GM12873 (cell line): Measurements from ENCODE around the gene PPP6R2.

Source experiments
- CTCF ChIP-seq: IDR thresholded peaks from 2 replicates; pipeline ENCODE4 v1.5.1; 2012; ENCODE audit warnings: low read depth, mild to moderate bottlenecking, moderate library complexity, low read length, control low read depth; ENCODE audit not compliant: insufficient read depth; ENCODE audit errors: missing control alignments

PPP6R2 gene

GRCh38 chr22:50317674-50318073 lies 25.5 kb upstream of the PPP6R2 start:
- TF ChIP-seq CTCF: no peak

DNA sequence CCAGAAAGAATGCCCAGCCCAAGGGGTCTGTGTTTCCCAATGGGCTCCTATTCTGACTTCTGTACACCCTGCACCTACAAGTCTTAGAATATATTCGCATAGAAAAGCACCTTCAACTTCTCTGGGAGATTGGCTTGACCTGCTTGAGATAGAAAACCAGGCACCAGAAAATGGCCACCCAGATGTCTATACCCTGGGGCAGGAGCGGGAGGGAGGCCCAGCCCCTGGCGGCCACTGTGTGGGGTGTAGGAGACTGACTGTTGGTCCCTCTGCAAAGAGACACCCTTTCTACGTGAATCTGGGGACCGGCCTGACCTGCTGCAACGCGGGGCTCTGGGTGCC lies 24.8 kb upstream of the PPP6R2 start:
- TF ChIP-seq CTCF: no peak

DNA sequence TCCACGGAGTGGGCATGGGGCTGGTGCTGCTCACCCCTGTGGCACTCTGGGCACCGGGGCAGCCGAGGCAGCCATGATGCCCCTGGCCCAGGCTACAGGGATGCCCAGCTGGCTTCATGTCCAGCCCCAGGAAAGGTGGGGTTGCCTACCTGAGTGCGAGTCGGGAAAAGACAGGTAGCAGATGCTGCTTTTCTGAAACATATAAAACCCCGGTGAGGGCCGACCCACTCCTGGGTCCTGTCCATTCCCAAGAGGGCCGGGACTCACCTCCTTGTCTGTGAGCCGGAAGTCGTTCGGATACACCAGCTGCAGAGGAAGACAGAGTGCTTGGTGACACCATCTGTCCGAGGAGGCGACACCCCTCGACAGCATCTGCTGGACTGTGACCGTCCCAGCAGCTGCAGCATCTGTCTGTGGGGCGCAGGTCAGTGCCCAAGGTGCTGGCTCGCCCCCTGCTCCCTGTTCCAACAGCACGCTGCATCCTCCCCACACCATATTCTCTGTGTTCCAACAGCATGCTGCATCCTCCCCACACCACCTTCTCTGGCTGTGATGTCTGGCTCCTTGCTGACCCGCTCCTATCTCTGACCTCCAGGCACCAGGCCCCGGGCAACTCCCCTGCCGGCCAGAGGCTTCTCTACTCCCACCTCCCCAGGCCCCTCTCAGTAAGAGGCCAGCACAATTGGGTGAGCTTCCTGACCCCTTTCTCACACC lies 24.3 kb upstream of the PPP6R2 start:
- no peak for TF ChIP-seq CTCF

DNA sequence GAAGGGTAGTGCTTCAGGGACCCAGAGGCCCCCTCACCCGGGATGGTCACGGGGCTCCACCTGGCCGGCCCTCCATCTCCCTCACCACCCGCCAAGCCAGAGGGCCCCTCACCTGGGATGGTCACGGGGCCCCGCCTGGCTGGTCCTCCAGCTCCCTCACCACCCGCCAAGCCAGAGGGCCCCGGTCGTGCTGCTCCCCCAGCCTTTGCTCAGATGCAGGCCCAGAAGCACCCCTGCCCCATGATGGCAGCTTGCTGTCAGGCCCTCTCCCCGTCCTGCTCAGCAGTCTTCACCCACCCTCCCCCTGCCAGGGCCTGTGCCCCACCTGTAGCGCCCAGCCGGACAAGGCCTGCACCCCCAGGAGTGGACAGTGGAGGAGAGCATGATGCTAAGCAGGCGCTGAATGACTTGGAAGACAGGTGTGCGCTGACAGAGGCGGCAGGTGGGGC lies 23.6 kb upstream of the PPP6R2 start:
- no peak for TF ChIP-seq CTCF

- no peak for TF ChIP-seq CTCF
Measured at GRCh38 chr22:50320116-50320515, 23.0 kb upstream of the PPP6R2 start.

DNA sequence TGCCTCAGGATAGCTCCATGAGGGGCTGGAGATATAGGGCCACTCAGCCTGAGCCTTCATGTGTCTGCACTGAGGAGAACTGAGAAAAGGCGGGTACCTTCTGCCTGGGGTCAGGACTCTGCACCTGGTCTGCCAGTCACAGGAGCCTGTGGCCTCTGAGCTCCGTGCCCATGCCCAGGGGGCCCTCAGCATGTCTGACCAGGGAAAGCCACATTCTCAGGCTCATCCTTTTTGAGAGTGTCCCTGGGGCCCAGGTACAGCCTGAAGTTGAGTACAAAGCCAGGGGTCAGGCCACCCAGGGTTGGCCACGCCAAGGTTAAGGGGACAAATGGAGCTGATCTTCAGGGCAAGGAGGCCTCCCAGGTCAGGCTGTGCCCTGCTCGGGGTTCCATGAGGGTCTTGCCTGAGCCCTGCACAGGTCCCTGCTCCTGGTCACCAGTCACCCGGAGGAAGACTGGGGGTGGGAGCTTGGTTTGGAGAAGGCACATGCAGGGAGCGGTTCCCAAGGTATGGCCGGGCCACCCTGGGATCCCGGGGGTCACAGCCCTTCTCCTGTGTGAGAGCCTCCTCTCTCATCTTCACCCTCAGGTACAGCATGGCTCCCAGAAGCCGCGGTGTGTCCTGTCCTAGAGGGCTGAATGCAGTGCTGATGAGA lies 22.3 kb upstream of the PPP6R2 start:
- no peak for TF ChIP-seq CTCF

- no peak for TF ChIP-seq CTCF
Measured at GRCh38 chr22:50323900-50324299, 19.2 kb upstream of the PPP6R2 start.
